GM12874 (cell line): ENCODE data around the gene ZNF267.

Experiments
- TF ChIP-seq, protein P1 (sequence below): IDR thresholded peaks from 2 replicates; pipeline ENCODE4 v1.5.1; 2011; ENCODE audit warnings: low read depth, mild to moderate bottlenecking, control low read depth, low read length, moderate library complexity; ENCODE audit not compliant: insufficient read depth

Gene ZNF267

DNA sequence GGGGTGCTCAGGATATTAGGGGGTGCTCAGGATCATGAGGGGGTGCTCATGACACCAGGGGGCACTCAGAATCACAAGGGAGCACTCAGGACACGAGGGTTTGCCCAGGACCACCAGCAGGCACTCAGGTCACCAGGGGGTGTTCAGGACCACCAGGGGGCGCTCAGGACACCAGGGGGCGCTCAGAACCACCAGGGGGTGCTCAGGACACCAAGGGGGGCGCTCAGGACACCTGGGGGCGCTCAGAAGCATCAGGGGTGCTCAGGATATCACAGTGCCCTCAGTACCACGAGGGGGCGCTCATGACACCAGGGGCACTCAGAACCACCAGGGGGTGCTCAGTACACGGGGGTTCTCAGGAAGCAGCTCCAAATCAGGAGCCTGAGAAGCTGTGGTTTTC, 82.6 kb downstream of the ZNF267 start:
- TF ChIP-seq, protein P1, sequence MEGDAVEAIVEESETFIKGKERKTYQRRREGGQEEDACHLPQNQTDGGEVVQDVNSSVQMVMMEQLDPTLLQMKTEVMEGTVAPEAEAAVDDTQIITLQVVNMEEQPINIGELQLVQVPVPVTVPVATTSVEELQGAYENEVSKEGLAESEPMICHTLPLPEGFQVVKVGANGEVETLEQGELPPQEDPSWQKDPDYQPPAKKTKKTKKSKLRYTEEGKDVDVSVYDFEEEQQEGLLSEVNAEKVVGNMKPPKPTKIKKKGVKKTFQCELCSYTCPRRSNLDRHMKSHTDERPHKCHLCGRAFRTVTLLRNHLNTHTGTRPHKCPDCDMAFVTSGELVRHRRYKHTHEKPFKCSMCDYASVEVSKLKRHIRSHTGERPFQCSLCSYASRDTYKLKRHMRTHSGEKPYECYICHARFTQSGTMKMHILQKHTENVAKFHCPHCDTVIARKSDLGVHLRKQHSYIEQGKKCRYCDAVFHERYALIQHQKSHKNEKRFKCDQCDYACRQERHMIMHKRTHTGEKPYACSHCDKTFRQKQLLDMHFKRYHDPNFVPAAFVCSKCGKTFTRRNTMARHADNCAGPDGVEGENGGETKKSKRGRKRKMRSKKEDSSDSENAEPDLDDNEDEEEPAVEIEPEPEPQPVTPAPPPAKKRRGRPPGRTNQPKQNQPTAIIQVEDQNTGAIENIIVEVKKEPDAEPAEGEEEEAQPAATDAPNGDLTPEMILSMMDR: 0 out of 2 replicates have a peak, but pooled peaks have one; percentile 6
